ENCODE measurements around the gene TAP1. TPM values are rescaled to one million over a fixed set of nuclear protein-coding genes. Genes with fewer than 3 reads are reported as not detected.
A peak's percentile ranks its signal among the peaks of the same experiment; 100 is the strongest.

TAP1 gene
- total RNA-seq, 1 experiment from 2014 or later, result 23.1 TPM

DNA sequence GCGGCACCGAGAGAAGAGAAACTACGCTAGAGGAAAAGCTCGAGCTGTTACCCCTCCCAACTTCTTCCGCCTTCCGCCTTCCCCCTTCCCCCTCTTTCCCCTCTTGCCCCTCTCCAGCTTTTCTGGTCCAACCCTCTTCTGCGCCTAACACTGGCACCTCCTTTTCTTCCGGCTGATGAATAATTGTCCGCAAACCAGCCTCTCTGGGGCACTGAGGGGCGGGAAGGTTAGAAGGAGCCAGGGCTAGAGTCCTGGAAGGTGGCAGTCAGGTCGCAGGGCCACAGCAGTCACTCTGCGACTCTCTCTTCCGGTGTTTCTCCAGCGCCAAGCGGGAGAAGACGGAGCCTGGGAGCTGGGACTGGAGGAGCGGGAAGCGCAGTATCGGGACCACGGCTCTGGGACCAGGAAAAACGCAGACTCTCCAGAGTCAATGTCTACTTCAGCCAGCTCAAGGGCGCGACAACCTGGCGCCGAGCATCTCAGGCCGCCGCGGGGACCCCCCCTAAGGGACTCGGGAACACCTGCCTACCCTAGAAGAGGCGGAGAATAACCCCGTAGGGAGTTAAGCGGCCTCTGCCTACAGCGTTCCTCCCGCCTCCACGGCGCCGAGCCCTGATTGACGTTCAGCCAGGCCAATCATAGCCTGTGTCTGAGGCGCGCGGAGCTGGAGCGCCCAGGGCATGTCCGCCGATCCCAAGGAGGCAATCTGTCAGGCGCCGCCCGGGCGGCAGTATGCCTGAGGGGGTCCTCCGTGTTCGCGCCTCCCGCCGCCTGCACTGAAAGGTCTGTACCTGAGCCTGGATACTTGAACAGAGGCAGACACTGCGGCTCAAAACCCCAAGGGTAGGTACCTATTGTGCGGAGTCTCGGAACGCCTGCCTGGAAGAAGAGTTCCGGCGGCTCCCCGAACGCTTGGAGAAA, 40.8 kb upstream of the TAP1 start:
- H3K4me3 ChIP-seq, result peak overlapping the region; percentile 86
- DNase-seq, result peak; percentile 83 to 97
- no TSS peak for BruUV-seq (replicated peaks)

DNA sequence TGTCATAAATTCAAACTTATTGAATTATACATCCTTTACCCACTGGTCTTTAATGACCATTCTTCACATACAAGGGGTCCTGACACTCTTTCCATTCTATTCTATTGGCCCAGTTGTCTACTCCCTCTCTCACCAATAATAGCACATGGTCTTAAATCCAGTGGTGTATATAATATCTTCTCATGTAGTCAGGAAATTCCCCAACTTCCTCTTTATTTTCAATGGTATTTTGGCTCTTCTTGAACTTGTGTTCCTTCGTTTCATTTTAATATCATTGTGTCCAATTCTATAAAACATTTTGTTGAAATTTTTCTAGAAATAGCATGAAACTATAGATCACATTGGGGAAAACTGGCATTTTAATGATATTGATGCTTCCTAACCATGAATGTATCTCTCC, 37.3 kb upstream of the TAP1 start:
- Histone ChIP-seq H3K27ac (no peak overlapping the region), H3K4me3 (no peak overlapping the region), H2AFZ (no peak overlapping the region), H3K4me2 (no peak overlapping the region), H3K27me3 (ENCODE audit: insufficient read depth, low read depth) (no peaks in the 10 kb centered on the region), H3K4me1 (replicated peaks; ENCODE audit: insufficient read depth) (peaks cover 9% of the 10 kb centered on the region), H3F3A (ENCODE audit: insufficient read depth, low read depth) (no peaks in the 10 kb centered on the region; the same call in 1 of the 2 replicates), H3K9me2 (ENCODE audit: insufficient read depth) (no peaks in the 10 kb centered on the region), H3K79me2 (ENCODE audit: low read depth) (peaks cover 10% of the 10 kb centered on the region; the same call in 1 of the 2 replicates), H3K9me3 (ENCODE audit: insufficient read depth, low read depth) (no peaks in the 10 kb centered on the region), H4K20me1 (ENCODE audit: insufficient read depth) (no peaks in the 10 kb centered on the region), H3K36me3 (ENCODE audit: low read depth) (no peaks in the 10 kb centered on the region)
- no peak for DNase-seq
- no TSS peak for BruUV-seq (replicated peaks)
- CTCF ChIA-PET, result no interaction called here
- TF ChIP-seq EZH2 (IDR thresholded peaks at IDR 0.05; ENCODE audit: low read depth), result no peak
- TF ChIP-seq, protein P1, sequence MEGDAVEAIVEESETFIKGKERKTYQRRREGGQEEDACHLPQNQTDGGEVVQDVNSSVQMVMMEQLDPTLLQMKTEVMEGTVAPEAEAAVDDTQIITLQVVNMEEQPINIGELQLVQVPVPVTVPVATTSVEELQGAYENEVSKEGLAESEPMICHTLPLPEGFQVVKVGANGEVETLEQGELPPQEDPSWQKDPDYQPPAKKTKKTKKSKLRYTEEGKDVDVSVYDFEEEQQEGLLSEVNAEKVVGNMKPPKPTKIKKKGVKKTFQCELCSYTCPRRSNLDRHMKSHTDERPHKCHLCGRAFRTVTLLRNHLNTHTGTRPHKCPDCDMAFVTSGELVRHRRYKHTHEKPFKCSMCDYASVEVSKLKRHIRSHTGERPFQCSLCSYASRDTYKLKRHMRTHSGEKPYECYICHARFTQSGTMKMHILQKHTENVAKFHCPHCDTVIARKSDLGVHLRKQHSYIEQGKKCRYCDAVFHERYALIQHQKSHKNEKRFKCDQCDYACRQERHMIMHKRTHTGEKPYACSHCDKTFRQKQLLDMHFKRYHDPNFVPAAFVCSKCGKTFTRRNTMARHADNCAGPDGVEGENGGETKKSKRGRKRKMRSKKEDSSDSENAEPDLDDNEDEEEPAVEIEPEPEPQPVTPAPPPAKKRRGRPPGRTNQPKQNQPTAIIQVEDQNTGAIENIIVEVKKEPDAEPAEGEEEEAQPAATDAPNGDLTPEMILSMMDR (conservative IDR thresholded peaks at IDR 0.05), result no peak
- intact Hi-C loops (cut with micrococcal nuclease; ENCODE audit: unreplicated experiment), result loop anchor here (1.0 kb wide), 1 partner anchor 20 kb away; no protein-coding TSS in a partner anchor
- POLR2A ChIA-PET (ENCODE audit: unreplicated experiment), result interaction anchor here (0.6 kb wide), 1 partner anchor 62 kb away, joined by 3 read pairs; no protein-coding TSS in a partner anchor

More for the DNA sequence above, 40.8 kb upstream of the TAP1 start:
- Histone ChIP-seq H3K9me2 (ENCODE audit: insufficient read depth) (no peaks in the 10 kb centered on the region), H3K79me2 (ENCODE audit: low read depth) (peaks cover 14% of the 10 kb centered on the region), H3K4me2 (peak overlapping the region; percentile 91), H3K27ac (peak overlapping the region; percentile 63), H3K4me1 (replicated peaks; ENCODE audit: insufficient read depth) (peaks cover 12% of the 10 kb centered on the region), H4K20me1 (ENCODE audit: insufficient read depth) (no peaks in the 10 kb centered on the region), H2AFZ (peak overlapping the region; percentile 96), H3K9me3 (ENCODE audit: insufficient read depth, low read depth) (no peaks in the 10 kb centered on the region), H3K36me3 (ENCODE audit: low read depth) (no peaks in the 10 kb centered on the region), H3F3A (ENCODE audit: insufficient read depth, low read depth) (no peaks in the 10 kb centered on the region; the same call in 1 of the 2 replicates), H3K27me3 (ENCODE audit: insufficient read depth, low read depth) (no peaks in the 10 kb centered on the region)
- ChIA-PET CTCF (interaction anchor here (1.2 to 2.3 kb wide), 4 partner anchors 39 to 90 kb away, joined by 5 to 10 read pairs (median 8); partner anchors contain the start of gene HLA-DMA), POLR2A (ENCODE audit: unreplicated experiment) (interaction anchor here (0.5 to 3.0 kb wide), 5 partner anchors 59 to 923 kb away, joined by 3 to 27 read pairs (median 10); no protein-coding TSS in a partner anchor)
- no peak for TF ChIP-seq EZH2 (IDR thresholded peaks at IDR 0.05; ENCODE audit: low read depth)
- intact Hi-C loops (cut with micrococcal nuclease; ENCODE audit: unreplicated experiment), result loop anchor here (2.0 kb wide), 2 partner anchors 58 to 74 kb away; partner anchors contain the start of genes BRD2 and HLA-DMA

DNA sequence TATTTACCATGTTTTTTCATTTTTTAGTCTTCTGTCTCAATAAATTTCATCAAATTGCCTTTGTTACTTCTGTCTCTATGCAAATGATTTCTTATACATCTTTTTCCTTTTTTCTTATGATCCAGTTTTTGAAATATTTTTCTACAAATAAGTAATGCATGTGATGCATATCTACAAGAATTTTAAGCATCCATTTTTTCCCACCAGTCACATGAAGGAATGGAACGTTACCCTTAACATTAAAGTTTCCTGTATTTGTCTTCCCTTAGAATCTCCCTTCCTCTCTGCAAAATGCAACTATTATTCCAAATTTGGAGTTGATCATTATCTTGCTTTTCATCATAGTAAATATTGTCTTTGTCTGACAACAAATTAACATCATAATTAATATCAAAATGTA, 36.0 kb upstream of the TAP1 start:
- CTCF ChIA-PET, result no interaction called here
- BruUV-seq (replicated peaks), result no TSS peak
- intact Hi-C loops (cut with micrococcal nuclease; ENCODE audit: unreplicated experiment), result no loop called here

More for the DNA sequence above, 36.0 kb upstream of the TAP1 start:
- Histone ChIP-seq H3K36me3 (ENCODE audit: low read depth) (no peaks in the 10 kb centered on the region), H3K27me3 (ENCODE audit: insufficient read depth, low read depth) (no peaks in the 10 kb centered on the region), H3K9me2 (ENCODE audit: insufficient read depth) (no peaks in the 10 kb centered on the region), H3F3A (ENCODE audit: insufficient read depth, low read depth) (no peaks in the 10 kb centered on the region; the same call in 1 of the 2 replicates), H3K79me2 (ENCODE audit: low read depth) (no peaks in the 10 kb centered on the region; the same call in 1 of the 2 replicates), H4K20me1 (ENCODE audit: insufficient read depth) (no peaks in the 10 kb centered on the region), H3K27ac (no peak overlapping the region), H3K9me3 (ENCODE audit: insufficient read depth, low read depth) (no peaks in the 10 kb centered on the region), H3K4me1 (replicated peaks; ENCODE audit: insufficient read depth) (no peaks in the 10 kb centered on the region; the same call in 1 of the 2 replicates), H2AFZ (no peak overlapping the region), H3K4me2 (no peak overlapping the region), H3K4me3 (no peak overlapping the region)
- DNase-seq, result no peak
- POLR2A ChIA-PET (ENCODE audit: unreplicated experiment), result no interaction called here
- TF ChIP-seq, protein P1 (conservative IDR thresholded peaks at IDR 0.05), result no peak
- no peak for TF ChIP-seq EZH2 (IDR thresholded peaks at IDR 0.05; ENCODE audit: low read depth)

All from PC-9 (cell line).